Natural killer cell (primary cell): ENCODE data around the gene SLC35F4. TPM values are rescaled to one million over a fixed set of nuclear protein-coding genes. Genes with fewer than 3 reads are reported as not detected.
"Not testable (repeated sequence)": the region's sequence is repeated elsewhere in the genome, so short reads cannot be mapped to it uniquely, and the experiment has no call there.

Experiments
- ATAC-seq, 3 donors: fragments of 150-1000 bp in 2 of 3; fragments of 200-7000 bp in 1 of 3; cut with Tn5 transposase; 1 replicate in 1 of 3; 2 replicates in 2 of 3; pipeline ENCODE4 v1.10.0; 2021; ENCODE audit warnings: mild to moderate bottlenecking in 2 of 3, moderate library complexity in 2 of 3
- DNase-seq, 2 donors: peaks; one replicate each; pipeline versions ENCODE4 v3.0.0 to v3.0.0-alpha.2; 2013 to 2021; ENCODE audit warnings: mixed read lengths in 1 of 2
- H3K27ac ChIP-seq: one replicate; pipeline ENCODE4 v1.5.1; 2013; ENCODE audit warnings: mild to moderate bottlenecking, low read length
- H3K27me3 ChIP-seq: one replicate; pipeline ENCODE4 v1.6.1; 2013; ENCODE audit warnings: low read length; ENCODE audit not compliant: control insufficient read depth, insufficient read depth
- H3K36me3 ChIP-seq: one replicate; pipeline ENCODE4 v1.6.1; 2013; ENCODE audit warnings: low read length; ENCODE audit not compliant: control insufficient read depth, insufficient read depth
- H3K4me1 ChIP-seq: one replicate; pipeline ENCODE4 v1.6.1; 2013; ENCODE audit warnings: low read length; ENCODE audit not compliant: control insufficient read depth, insufficient read depth
- H3K4me3 ChIP-seq: one replicate; pipeline ENCODE4 v1.5.1; 2013; ENCODE audit warnings: low read length
- H3K9me3 ChIP-seq: one replicate; pipeline ENCODE4 v1.6.1; 2013; ENCODE audit warnings: low read length; ENCODE audit not compliant: control insufficient read depth, insufficient read depth
- H3K27ac Mint-ChIP-seq, 2 donors: one replicate each; pipeline ENCODE4 v1.8.0; 2022; ENCODE audit warnings: mild to moderate bottlenecking in 2 of 2, mixed read lengths in 2 of 2, moderate library complexity in 1 of 2
- H3K27me3 Mint-ChIP-seq, 2 donors: one replicate each; pipeline ENCODE4 v1.8.0; 2022; ENCODE audit warnings: low read depth in 2 of 2, mixed read lengths in 2 of 2
- H3K36me3 Mint-ChIP-seq: one replicate; pipeline ENCODE4 v1.8.0; 2022; ENCODE audit warnings: mixed read lengths
- H3K4me1 Mint-ChIP-seq, 2 donors: one replicate each; pipeline ENCODE4 v1.8.0; 2022; ENCODE audit warnings: mixed read lengths in 2 of 2
- H3K4me3 Mint-ChIP-seq: one replicate; pipeline ENCODE4 v1.8.0; 2022; ENCODE audit warnings: mild to moderate bottlenecking, moderate library complexity, mixed read lengths
- H3K9me3 Mint-ChIP-seq, 2 donors: one replicate each; pipeline ENCODE4 v1.8.0; 2022; ENCODE audit warnings: mixed read lengths in 2 of 2
- WGBS: methylation state at CpG from one replicate; pipeline ENCODE4 v1.1.7; 2013; ENCODE audit warnings: missing lambda C conversion rate; ENCODE audit not compliant: insufficient coverage; 5-methylcytosine and 5-hydroxymethylcytosine counted together
- intact Hi-C: fragments of 100-400 bp; cut with micrococcal nuclease; formaldehyde crosslinking; loops from one replicate; pipeline ENCODE4 v1.14.2; 2022
- total RNA-seq, 4 donors: library from RNA; stranded (reverse); fragments of 120-200 nt in 1 of 4; gene quantifications; one replicate each; pipeline versions ENCODE4 v1.2.3 to v1.2.4, GENCODE V29; 2013 to 2022
- TF ChIP-seq, protein P1 (sequence below): fragments of 200-600 bp; IDR thresholded peaks from one replicate; pipeline ENCODE4 v1.8.0; 2022; ENCODE audit warnings: antibody characterized with exemption

SLC35F4 gene
- total RNA-seq, 3 donors from 2014 or later (not counting 1 experiment from before 2014, with no cell fraction given) = not detected

DNA sequence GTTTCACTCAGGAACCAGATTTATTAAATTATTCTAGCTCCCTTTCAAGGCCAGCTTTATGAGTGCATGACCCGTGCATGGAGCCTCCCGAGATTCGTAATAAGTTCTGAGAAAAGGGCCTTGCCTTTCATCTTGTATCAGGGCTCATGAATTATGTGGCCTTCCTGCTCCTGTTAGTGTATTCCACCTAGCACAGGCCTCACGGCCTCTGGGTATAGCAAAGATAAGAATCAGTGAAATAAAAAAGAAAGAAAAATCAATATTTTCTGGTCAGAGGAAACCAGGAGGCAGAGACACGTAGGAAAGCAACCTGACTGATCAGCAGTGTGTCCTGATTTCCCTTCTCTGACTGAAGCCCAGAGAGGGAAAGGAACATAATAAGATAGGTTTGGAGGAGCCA lies 111.4 kb downstream of the SLC35F4 start:
- no peak overlapping the region for H3K27ac Mint-ChIP-seq
- H3K4me3 Mint-ChIP-seq = no peak overlapping the region
- no peaks in the 10 kb centered on the region for H3K27me3 Mint-ChIP-seq
- H3K4me1 Mint-ChIP-seq = no peaks in the 10 kb centered on the region
- Histone ChIP-seq H3K9me3 (peaks cover 4% of the 10 kb centered on the region), H3K36me3 (no peaks in the 10 kb centered on the region), H3K4me3 (no peak overlapping the region), H3K27ac (no peak overlapping the region), H3K27me3 (no peaks in the 10 kb centered on the region), H3K4me1 (no peaks in the 10 kb centered on the region)
- peaks cover 5 to 7% of the 10 kb centered on the region in 2 donors for H3K9me3 Mint-ChIP-seq
- DNase-seq = no peak
- no peaks in the 10 kb centered on the region for H3K36me3 Mint-ChIP-seq
- WGBS = 74% methylated on average over 5 of the region's 5 CpGs
- intact Hi-C loops = no loop called here
- TF ChIP-seq, protein P1, sequence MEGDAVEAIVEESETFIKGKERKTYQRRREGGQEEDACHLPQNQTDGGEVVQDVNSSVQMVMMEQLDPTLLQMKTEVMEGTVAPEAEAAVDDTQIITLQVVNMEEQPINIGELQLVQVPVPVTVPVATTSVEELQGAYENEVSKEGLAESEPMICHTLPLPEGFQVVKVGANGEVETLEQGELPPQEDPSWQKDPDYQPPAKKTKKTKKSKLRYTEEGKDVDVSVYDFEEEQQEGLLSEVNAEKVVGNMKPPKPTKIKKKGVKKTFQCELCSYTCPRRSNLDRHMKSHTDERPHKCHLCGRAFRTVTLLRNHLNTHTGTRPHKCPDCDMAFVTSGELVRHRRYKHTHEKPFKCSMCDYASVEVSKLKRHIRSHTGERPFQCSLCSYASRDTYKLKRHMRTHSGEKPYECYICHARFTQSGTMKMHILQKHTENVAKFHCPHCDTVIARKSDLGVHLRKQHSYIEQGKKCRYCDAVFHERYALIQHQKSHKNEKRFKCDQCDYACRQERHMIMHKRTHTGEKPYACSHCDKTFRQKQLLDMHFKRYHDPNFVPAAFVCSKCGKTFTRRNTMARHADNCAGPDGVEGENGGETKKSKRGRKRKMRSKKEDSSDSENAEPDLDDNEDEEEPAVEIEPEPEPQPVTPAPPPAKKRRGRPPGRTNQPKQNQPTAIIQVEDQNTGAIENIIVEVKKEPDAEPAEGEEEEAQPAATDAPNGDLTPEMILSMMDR = no peak
- no peak for ATAC-seq

DNA sequence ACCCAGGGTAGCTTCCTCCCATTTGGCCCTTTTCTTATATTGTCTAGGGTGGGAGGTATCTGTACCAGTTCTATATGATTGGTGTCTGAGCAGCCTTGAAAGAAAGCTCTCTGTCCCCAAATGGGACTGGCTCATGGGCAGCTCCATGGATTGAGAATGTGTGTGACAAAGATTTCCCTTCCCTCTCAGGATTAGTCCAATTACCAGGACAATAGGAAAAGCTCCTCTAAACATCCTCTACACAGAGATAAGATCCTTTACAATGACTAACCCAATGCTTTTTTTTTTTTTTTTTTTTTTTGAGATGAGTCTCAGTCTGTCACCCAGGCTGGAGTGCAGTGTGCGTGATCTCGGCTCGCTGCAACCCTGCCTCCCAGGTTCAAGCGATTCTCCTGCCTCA lies 112.1 kb downstream of the SLC35F4 start:
- WGBS = 95% methylated on average over 4 of the region's 4 CpGs
- DNase-seq (no peak), ATAC-seq (no peak)
- Mint-ChIP-seq H3K27ac (no peak overlapping the region), H3K4me3 (no peak overlapping the region), H3K9me3 (peaks cover 5 to 7% of the 10 kb centered on the region in 2 donors), H3K4me1 (no peaks in the 10 kb centered on the region), H3K27me3 (no peaks in the 10 kb centered on the region), H3K36me3 (no peaks in the 10 kb centered on the region)
- Histone ChIP-seq H3K4me3 (no peak overlapping the region), H3K4me1 (no peaks in the 10 kb centered on the region), H3K27me3 (no peaks in the 10 kb centered on the region), H3K9me3 (peaks cover 4% of the 10 kb centered on the region), H3K36me3 (no peaks in the 10 kb centered on the region), H3K27ac (no peak overlapping the region)
- TF ChIP-seq, protein P1 = no peak
- intact Hi-C loops = no loop called here

DNA sequence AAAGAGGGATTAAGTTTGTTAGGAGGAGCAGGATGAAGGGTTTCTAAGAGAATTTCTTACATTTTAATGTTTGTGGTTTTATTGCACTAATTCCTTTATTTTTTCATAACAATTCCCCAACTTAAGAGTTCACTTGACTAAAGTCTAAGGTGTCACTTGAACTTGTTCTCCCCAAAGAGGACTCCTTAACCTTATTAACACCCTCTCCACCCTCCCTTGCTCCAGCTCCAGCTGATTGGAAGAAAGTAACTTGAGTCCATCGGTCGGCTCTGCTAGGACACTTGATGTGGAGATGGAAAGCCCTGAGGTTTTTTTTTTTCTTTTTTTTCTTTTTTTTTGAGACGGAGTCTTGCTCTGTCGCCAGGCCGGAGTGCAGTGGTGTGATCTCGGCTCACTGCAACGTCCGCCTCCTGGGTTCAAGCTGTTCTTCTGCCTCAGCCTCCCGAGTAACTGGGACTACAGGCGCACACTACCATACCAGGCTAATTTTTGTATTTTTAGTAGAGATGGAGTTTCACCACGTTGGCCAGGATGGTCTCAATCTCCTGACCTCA lies 113.7 kb downstream of the SLC35F4 start:
- WGBS = 78% methylated on average over 11 of the region's 11 CpGs

DNA sequence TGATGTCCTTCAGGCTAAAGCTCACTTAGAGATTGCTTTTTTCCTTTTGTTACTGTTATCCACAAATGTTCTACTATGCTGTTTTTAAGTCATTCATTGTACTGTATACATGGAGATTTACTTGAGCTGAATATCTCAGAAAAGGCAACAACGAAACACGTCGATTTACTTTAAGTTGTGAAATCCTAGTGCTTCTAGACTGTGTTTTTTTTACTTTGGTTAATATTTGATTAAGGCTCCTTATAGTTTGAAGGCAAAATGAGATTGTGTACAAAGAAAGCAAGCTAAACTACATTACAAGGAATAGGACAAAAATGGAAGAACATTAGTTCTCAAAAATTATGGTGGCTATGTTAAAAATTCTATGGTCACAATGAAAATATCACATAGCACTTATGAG lies 114.5 kb downstream of the SLC35F4 start:
- H3K9me3 Mint-ChIP-seq = peaks cover 5% of the 10 kb centered on the region in 2 donors
- no peak overlapping the region for H3K4me3 Mint-ChIP-seq
- no peaks in the 10 kb centered on the region for H3K27me3 Mint-ChIP-seq
- ATAC-seq (no peak), DNase-seq (no peak)
- Histone ChIP-seq H3K4me3 (no peak overlapping the region), H3K27ac (no peak overlapping the region), H3K36me3 (no peaks in the 10 kb centered on the region), H3K9me3 (peaks cover 4% of the 10 kb centered on the region), H3K4me1 (no peaks in the 10 kb centered on the region), H3K27me3 (no peaks in the 10 kb centered on the region)
- WGBS = 89% methylated on average over 3 of the region's 3 CpGs
- TF ChIP-seq, protein P1 = no peak
- H3K4me1 Mint-ChIP-seq = no peaks in the 10 kb centered on the region
- intact Hi-C loops = no loop called here
- no peaks in the 10 kb centered on the region for H3K36me3 Mint-ChIP-seq
- H3K27ac Mint-ChIP-seq = no peak overlapping the region

More for the DNA sequence above, 113.7 kb downstream of the SLC35F4 start:
- H3K27me3 Mint-ChIP-seq, intact Hi-C loops, H3K36me3 Mint-ChIP-seq, H3K36me3 ChIP-seq, H3K27ac ChIP-seq, H3K4me3 Mint-ChIP-seq, ATAC-seq, H3K27ac Mint-ChIP-seq, H3K4me1 Mint-ChIP-seq, H3K9me3 Mint-ChIP-seq, H3K27me3 ChIP-seq, DNase-seq, H3K9me3 ChIP-seq, H3K4me1 ChIP-seq, H3K4me3 ChIP-seq: not testable (repeated sequence)
